ENCODE measurements around the gene KIR3DL3. TPM values are rescaled to one million over a fixed set of nuclear protein-coding genes. Genes with fewer than 3 reads are reported as not detected.
"Not testable (repeated sequence)": the region's sequence is repeated elsewhere in the genome, so short reads cannot be mapped to it uniquely, and the experiment has no call there.

The KIR3DL3 gene
- total RNA-seq, 5 donors from 2014 or later (not counting 1 experiment from before 2014, with no cell fraction given) = not detected

DNA sequence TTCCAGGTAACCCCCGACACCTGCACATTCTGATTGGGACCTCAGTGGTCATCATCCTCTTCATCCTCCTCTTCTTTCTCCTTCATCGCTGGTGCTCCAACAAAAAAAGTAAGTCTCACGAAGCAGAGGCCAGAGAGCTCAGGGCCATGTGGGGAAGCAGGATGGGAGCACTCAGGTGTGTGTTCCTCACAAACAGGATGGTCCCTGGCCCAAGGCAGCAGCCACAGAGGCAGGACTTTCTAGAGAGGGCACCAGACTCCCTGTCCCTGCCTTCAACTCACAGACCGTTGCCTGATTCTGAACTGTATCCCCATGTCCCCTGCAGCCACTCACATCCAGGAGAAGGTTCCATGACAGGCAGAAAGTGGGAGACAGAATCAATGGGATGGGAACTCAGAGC, 58.7 kb downstream of the KIR3DL3 start:
- H3K4me1 ChIP-seq (ENCODE audit: control insufficient read depth in 1 of 2, extremely low read depth in 1 of 2, insufficient read depth in 2 of 2, low read length in 2 of 2); H3K27ac Mint-ChIP-seq; H3K9me3 ChIP-seq; H3K36me3 ChIP-seq (ENCODE audit: control insufficient read depth in 2 of 2, extremely low read depth in 1 of 2, insufficient read depth in 1 of 2, low read length in 1 of 2); CTCF ChIA-PET; H3K36me3 Mint-ChIP-seq; H3K4me3 Mint-ChIP-seq; H3K4me1 Mint-ChIP-seq; ATAC-seq (replicated peaks in 1 of 4); POLR2A ChIA-PET; DNase-seq; H3K4me3 ChIP-seq (ENCODE audit: control insufficient read depth in 1 of 2, extremely low read depth in 1 of 2, low read length in 1 of 2); H3K27ac ChIP-seq (ENCODE audit: low read length): not testable (repeated sequence)
- no CpG with 5 or more reads among the region's 4 CpGs for WGBS (ENCODE audit: insufficient coverage)
- peaks cover 8 to 13% (median 13%) of the 10 kb centered on the region in 3 donors for H3K9me3 Mint-ChIP-seq
- H3K27me3 ChIP-seq (replicated peaks in 1 of 2; ENCODE audit: control insufficient read depth in 2 of 2, extremely low read depth in 1 of 2, insufficient read depth in 2 of 2, low read length in 1 of 2) = peaks cover 0 to 17% of the 10 kb centered on the region in 2 experiments
- H3K27me3 Mint-ChIP-seq = peaks cover 32 to 33% of the 10 kb centered on the region in 2 donors

Other genes starting within 250 kb of the KIR3DL3 start
- gene LAIR2, start 221.6 kb upstream of the KIR3DL3 start, total RNA-seq = 10 to 100 TPM in 1 of 5 donors, 1 to 10 TPM in 3, under 1 TPM in 1; 0.49 to 16.7 (median 1.3) TPM
- under 1 TPM in 4 of 5 donors, not detected in 1; 0.16 to 0.47 (median 0.37) TPM for gene LILRA2, start 150.7 kb upstream of the KIR3DL3 start, total RNA-seq
- under 1 TPM in 1 of 5 donors, not detected in 4; 0.43 TPM for gene LILRA1, start 130.8 kb upstream of the KIR3DL3 start, total RNA-seq
- 10 to 100 TPM in 1 of 5 donors, 1 to 10 TPM in 4; 2.0 to 26.9 (median 3.6) TPM for gene LILRB1, start 94.0 kb upstream of the KIR3DL3 start, total RNA-seq
- under 1 TPM in 2 of 5 donors, not detected in 3; 0.20 to 0.59 TPM for gene LILRB4, start 61.5 kb upstream of the KIR3DL3 start, total RNA-seq
- gene KIR2DL3, start 14.1 kb downstream of the KIR3DL3 start, total RNA-seq = under 1 TPM in 3 of 5 donors, not detected in 2; 0.16 to 0.89 (median 0.45) TPM
- under 1 TPM in 2 of 5 donors, not detected in 3; 0.28 to 0.56 TPM for gene KIR2DL1, start 45.4 kb downstream of the KIR3DL3 start, total RNA-seq
- gene KIR2DL4, start 79.2 kb downstream of the KIR3DL3 start, total RNA-seq = under 1 TPM in 2 of 5 donors, not detected in 3; 0.20 to 0.25 TPM
- under 1 TPM in 4 of 5 donors, not detected in 1; 0.44 to 0.68 (median 0.54) TPM for gene KIR3DL1, start 92.0 kb downstream of the KIR3DL3 start, total RNA-seq
- 1 to 10 TPM in 1 of 5 donors, under 1 TPM in 3, not detected in 1; 0.53 to 1.5 (median 0.80) TPM for gene KIR2DS4, start 108.2 kb downstream of the KIR3DL3 start, total RNA-seq
- 10 to 100 TPM in 1 of 5 donors, 1 to 10 TPM in 2, under 1 TPM in 2; 0.61 to 12.5 (median 1.2) TPM for gene KIR3DL2, start 126.0 kb downstream of the KIR3DL3 start, total RNA-seq
- gene FCAR, start 149.8 kb downstream of the KIR3DL3 start, total RNA-seq = under 1 TPM in 1 of 5 donors, not detected in 4; 0.68 TPM
- gene NCR1, start 181.7 kb downstream of the KIR3DL3 start, total RNA-seq = 10 to 100 TPM in 1 of 5 donors, 1 to 10 TPM in 4; 2.1 to 16.2 (median 3.3) TPM
- not detected for gene NLRP7, start 223.1 kb downstream of the KIR3DL3 start, total RNA-seq
- 1 to 10 TPM; 1.2 to 9.8 (median 6.5) TPM for gene NLRP2, start 241.9 kb downstream of the KIR3DL3 start, total RNA-seq